ENCODE results near the gene WSB1. TPM values are rescaled to one million over a fixed set of nuclear protein-coding genes. Genes with fewer than 3 reads are reported as not detected.
"Not testable (repeated sequence)": the region's sequence is repeated elsewhere in the genome, so short reads cannot be mapped to it uniquely, and the experiment has no call there.

WSB1 gene, protein sequence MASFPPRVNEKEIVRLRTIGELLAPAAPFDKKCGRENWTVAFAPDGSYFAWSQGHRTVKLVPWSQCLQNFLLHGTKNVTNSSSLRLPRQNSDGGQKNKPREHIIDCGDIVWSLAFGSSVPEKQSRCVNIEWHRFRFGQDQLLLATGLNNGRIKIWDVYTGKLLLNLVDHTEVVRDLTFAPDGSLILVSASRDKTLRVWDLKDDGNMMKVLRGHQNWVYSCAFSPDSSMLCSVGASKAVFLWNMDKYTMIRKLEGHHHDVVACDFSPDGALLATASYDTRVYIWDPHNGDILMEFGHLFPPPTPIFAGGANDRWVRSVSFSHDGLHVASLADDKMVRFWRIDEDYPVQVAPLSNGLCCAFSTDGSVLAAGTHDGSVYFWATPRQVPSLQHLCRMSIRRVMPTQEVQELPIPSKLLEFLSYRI
- total RNA-seq = 107 TPM

DNA sequence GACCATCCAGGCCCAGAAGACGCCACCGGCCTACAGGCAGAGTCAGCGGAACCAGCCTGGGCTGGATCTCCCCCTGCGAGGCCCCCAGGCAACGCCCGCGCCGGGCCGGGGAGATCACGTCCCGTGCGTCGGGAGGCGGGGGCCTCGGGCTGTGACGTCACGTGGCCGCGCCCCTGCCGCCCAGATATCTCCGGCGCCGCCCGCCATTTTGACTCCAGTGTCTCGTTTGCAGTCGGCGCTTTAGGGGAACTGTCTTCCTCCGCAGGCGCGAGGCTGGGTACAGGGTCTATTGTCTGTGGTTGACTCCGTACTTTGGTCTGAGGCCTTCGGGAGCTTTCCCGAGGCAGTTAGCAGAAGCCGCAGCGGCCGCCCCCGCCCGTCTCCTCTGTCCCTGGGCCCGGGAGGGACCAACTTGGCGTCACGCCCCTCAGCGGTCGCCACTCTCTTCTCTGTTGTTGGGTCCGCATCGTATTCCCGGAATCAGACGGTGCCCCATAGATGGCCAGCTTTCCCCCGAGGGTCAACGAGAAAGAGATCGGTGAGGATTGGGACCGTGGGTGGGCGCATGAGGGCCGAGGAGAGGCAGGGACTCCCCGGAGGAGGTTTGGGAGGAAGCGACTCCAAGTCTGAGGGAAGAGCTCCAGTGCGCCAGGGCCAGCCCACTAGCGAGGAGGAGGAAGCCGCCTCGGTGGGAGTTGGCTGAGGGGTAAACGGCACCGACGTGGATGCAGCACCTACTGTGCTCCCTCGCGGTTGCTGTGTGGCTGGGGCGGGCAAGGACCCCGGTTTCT, at the start of gene WSB1:
Gene WSB1, plus strand, starts transcription at position 217 of the 791 bp plus-strand sequence. Its CDS starts 282 bp downstream, at position 499.
- H3K4me3 ChIP-seq (ENCODE audit: low read length in 3 of 3) = peak within 1 kb of the TSS; percentile 95 to 99 (median 98)
- H3K4me1 ChIP-seq (ENCODE audit: control insufficient read depth in 3 of 3, insufficient read depth in 3 of 3, low read length in 3 of 3) = peaks cover 12 to 31% (median 21%) of the 10 kb centered on the region in 3 donors

GRCh38 chr17:27244491-27245223, 49.3 kb upstream of the WSB1 start:
- peak overlapping the region; percentile 19 to 41 (median 27) for H3K4me3 ChIP-seq (ENCODE audit: low read length in 3 of 3)
- peaks cover 19 to 26% (median 24%) of the 10 kb centered on the region in 3 donors for H3K4me1 ChIP-seq (ENCODE audit: control insufficient read depth in 3 of 3, insufficient read depth in 3 of 3, low read length in 3 of 3)
- H3K27ac ChIP-seq (ENCODE audit: low read depth, low read length) = peak overlapping the region; percentile 71
- no peaks in the 10 kb centered on the region for H3K36me3 ChIP-seq (ENCODE audit: control insufficient read depth in 3 of 3, insufficient read depth in 3 of 3, low read length in 3 of 3)
- H3K27me3 ChIP-seq (ENCODE audit: control insufficient read depth in 3 of 3, insufficient read depth in 3 of 3, low read length in 3 of 3) = no peaks in the 10 kb centered on the region
- H3K9ac ChIP-seq (ENCODE audit: low read depth in 1 of 3, low read length in 3 of 3) = peak overlapping the region; percentile 41 to 58 (median 48)
- no peaks in the 10 kb centered on the region for H3K9me3 ChIP-seq (ENCODE audit: control insufficient read depth in 3 of 3, low read length in 3 of 3)

More for the DNA sequence above, at the start of gene WSB1:
- H3K27ac ChIP-seq (ENCODE audit: low read depth, low read length) = peak within 1 kb of the TSS; percentile 100
- H3K27me3 ChIP-seq (ENCODE audit: control insufficient read depth in 3 of 3, insufficient read depth in 3 of 3, low read length in 3 of 3) = no peaks in the 10 kb centered on the region
- H3K36me3 ChIP-seq (ENCODE audit: control insufficient read depth in 3 of 3, insufficient read depth in 3 of 3, low read length in 3 of 3) = peaks cover 0 to 2% (median 0%) of the 10 kb centered on the region in 3 donors
- H3K9ac ChIP-seq (ENCODE audit: low read depth in 1 of 3, low read length in 3 of 3) = peak within 1 kb of the TSS; percentile 98 to 100 (median 100)
- H3K9me3 ChIP-seq (ENCODE audit: control insufficient read depth in 3 of 3, low read length in 3 of 3) = no peaks in the 10 kb centered on the region

DNA sequence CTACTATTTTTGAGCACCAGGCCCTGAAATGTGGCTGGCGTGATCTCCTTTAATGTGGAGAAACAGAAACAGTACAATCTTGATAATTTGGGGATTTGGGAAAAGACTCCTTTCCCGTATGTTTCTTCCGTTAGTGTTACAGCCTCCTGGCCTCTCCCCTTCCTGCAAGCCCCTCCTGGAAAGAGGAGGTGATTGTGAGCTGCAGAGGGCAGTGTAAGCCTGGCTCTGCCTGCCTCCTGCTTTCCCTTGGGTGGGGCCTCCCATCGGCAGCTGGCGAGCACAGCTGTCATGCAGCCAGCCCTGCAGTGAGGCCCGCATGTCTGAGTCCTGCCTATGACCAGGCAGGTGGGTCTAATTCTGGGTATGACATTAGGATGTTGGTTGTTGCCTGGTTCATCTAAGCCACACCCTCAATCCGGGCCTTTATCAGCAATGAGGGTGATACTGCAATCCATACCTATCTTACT, 48.7 kb upstream of the WSB1 start:
- no peaks in the 10 kb centered on the region for H3K9me3 ChIP-seq (ENCODE audit: control insufficient read depth in 3 of 3, low read length in 3 of 3)
- H3K27ac ChIP-seq (ENCODE audit: low read depth, low read length) = peak overlapping the region; percentile 71
- no peaks in the 10 kb centered on the region for H3K36me3 ChIP-seq (ENCODE audit: control insufficient read depth in 3 of 3, insufficient read depth in 3 of 3, low read length in 3 of 3)
- H3K4me1 ChIP-seq (ENCODE audit: control insufficient read depth in 3 of 3, insufficient read depth in 3 of 3, low read length in 3 of 3) = peaks cover 19 to 26% (median 24%) of the 10 kb centered on the region in 3 donors
- H3K9ac ChIP-seq (ENCODE audit: low read depth in 1 of 3, low read length in 3 of 3) = peak overlapping the region; percentile 41 to 58 (median 48)
- H3K27me3 ChIP-seq (ENCODE audit: control insufficient read depth in 3 of 3, insufficient read depth in 3 of 3, low read length in 3 of 3) = no peaks in the 10 kb centered on the region
- H3K4me3 ChIP-seq (ENCODE audit: low read length in 3 of 3) = peak overlapping the region; percentile 25 to 29 (median 27)

GRCh38 chr17:27246537-27246936, 47.4 kb upstream of the WSB1 start:
- Histone ChIP-seq H3K9me3 (ENCODE audit: control insufficient read depth in 3 of 3, low read length in 3 of 3) (no peaks in the 10 kb centered on the region), H3K4me3 (ENCODE audit: low read length in 3 of 3) (no peak overlapping the region), H3K36me3 (ENCODE audit: control insufficient read depth in 3 of 3, insufficient read depth in 3 of 3, low read length in 3 of 3) (no peaks in the 10 kb centered on the region), H3K9ac (ENCODE audit: low read depth in 1 of 3, low read length in 3 of 3) (no peak overlapping the region), H3K4me1 (ENCODE audit: control insufficient read depth in 3 of 3, insufficient read depth in 3 of 3, low read length in 3 of 3) (peaks cover 19 to 26% (median 24%) of the 10 kb centered on the region in 3 donors), H3K27ac (ENCODE audit: low read depth, low read length) (no peak overlapping the region), H3K27me3 (ENCODE audit: control insufficient read depth in 3 of 3, insufficient read depth in 3 of 3, low read length in 3 of 3) (no peaks in the 10 kb centered on the region)

DNA sequence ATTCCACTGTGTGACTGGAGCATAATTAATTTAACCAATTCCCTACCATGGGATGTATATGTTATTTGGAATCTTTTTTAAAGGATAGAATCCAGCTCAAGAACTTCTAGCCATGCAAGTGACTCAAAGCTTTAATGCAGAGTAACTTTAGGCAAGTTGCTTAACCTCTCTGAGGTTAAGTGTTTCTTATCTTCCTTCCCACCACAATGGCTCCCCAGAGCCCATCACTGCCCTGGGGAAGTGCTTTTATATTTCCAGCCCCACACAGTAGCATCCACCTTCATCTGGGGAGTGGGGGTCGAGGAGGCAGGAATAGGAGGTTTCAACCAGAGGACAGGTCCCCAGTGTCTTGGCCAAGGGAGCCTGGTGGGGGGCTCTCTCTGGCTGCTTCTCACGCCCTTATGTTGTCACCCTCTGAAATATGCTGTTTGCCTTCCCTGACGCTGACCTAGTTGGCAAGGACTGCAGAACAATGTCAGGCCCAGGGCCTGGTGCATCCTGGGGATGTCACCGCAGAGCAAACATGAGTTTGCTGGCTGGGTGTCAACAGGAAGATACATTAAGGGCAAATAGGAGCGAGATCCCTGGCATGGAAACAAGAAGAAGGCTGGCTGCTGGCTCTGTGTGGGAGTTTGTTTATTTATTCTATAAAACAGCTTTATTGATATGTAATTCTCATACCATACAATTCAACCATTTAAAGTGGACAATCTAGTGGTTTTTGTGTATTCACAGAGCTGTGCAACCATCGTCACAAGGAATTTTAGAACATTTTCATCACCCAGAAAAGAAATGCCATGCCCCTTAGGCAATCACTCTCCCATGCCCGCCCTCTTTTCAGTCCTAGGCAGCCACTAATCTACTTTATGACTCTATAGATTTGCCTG, 46.6 kb upstream of the WSB1 start:
- Histone ChIP-seq H3K27ac (ENCODE audit: low read depth, low read length) (peak overlapping the region; percentile 1), H3K27me3 (ENCODE audit: control insufficient read depth in 3 of 3, insufficient read depth in 3 of 3, low read length in 3 of 3) (no peaks in the 10 kb centered on the region), H3K36me3 (ENCODE audit: control insufficient read depth in 3 of 3, insufficient read depth in 3 of 3, low read length in 3 of 3) (no peaks in the 10 kb centered on the region), H3K9me3 (ENCODE audit: control insufficient read depth in 3 of 3, low read length in 3 of 3) (no peaks in the 10 kb centered on the region), H3K4me1 (ENCODE audit: control insufficient read depth in 3 of 3, insufficient read depth in 3 of 3, low read length in 3 of 3) (peaks cover 19 to 26% (median 24%) of the 10 kb centered on the region in 3 donors), H3K4me3 (ENCODE audit: low read length in 3 of 3) (no peak overlapping the region), H3K9ac (ENCODE audit: low read depth in 1 of 3, low read length in 3 of 3) (peak overlapping the region in 1 of 3 donors; percentile 40)

DNA sequence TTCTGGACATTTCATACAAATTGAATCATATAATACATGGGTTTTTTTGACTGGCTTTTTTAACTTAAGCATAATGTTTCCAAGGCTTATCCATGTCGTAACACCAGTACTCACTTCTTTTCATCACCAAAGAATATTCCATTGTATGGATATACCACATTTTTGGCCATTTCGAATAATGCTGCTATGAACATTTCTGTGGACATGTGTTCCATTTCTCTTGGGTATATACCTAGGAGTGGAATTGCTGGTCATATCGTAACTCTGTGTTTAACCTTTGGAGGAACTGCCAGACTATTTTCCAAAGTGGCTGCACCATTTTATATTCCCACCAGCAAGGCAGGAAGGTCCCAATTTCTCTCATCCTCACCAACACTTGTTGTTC, 46.0 kb upstream of the WSB1 start:
- Histone ChIP-seq H3K4me1 (ENCODE audit: control insufficient read depth in 3 of 3, insufficient read depth in 3 of 3, low read length in 3 of 3) (peaks cover 19 to 26% (median 24%) of the 10 kb centered on the region in 3 donors), H3K9ac (ENCODE audit: low read depth in 1 of 3, low read length in 3 of 3) (no peak overlapping the region), H3K27me3 (ENCODE audit: control insufficient read depth in 3 of 3, insufficient read depth in 3 of 3, low read length in 3 of 3) (no peaks in the 10 kb centered on the region), H3K4me3 (ENCODE audit: low read length in 3 of 3) (no peak overlapping the region), H3K9me3 (ENCODE audit: control insufficient read depth in 3 of 3, low read length in 3 of 3) (no peaks in the 10 kb centered on the region), H3K27ac (ENCODE audit: low read depth, low read length) (peak overlapping the region; percentile 1), H3K36me3 (ENCODE audit: control insufficient read depth in 3 of 3, insufficient read depth in 3 of 3, low read length in 3 of 3) (no peaks in the 10 kb centered on the region)

DNA sequence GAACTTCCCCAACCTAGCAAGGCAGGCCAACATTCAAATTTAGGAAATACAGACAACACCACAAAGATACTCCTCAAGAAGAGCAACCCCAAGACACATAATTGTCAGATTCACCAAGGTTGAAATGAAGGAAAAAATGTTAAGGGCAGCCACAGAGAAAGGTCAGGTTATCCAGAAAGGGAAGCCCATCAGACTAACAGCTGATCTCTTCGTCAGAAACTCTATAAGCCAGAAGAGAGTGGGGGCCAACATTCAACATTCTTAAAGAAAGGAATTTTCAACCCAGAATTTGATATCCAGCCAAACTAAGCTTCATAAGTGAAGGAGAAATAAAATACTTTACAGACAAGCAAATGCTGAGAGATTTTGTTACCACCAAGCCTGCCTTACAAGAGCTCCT, 43.1 kb upstream of the WSB1 start:
- not testable (repeated sequence) for H3K27ac ChIP-seq (ENCODE audit: low read depth, low read length); H3K36me3 ChIP-seq (ENCODE audit: control insufficient read depth in 3 of 3, insufficient read depth in 3 of 3, low read length in 3 of 3); H3K9me3 ChIP-seq (ENCODE audit: control insufficient read depth in 3 of 3, low read length in 3 of 3); H3K4me3 ChIP-seq (ENCODE audit: low read length in 3 of 3); H3K27me3 ChIP-seq (ENCODE audit: control insufficient read depth in 3 of 3, insufficient read depth in 3 of 3, low read length in 3 of 3); H3K9ac ChIP-seq (ENCODE audit: low read depth in 1 of 3, low read length in 3 of 3)
- peaks cover 1 to 14% (median 8%) of the 10 kb centered on the region in 3 donors for H3K4me1 ChIP-seq (ENCODE audit: control insufficient read depth in 3 of 3, insufficient read depth in 3 of 3, low read length in 3 of 3)

DNA sequence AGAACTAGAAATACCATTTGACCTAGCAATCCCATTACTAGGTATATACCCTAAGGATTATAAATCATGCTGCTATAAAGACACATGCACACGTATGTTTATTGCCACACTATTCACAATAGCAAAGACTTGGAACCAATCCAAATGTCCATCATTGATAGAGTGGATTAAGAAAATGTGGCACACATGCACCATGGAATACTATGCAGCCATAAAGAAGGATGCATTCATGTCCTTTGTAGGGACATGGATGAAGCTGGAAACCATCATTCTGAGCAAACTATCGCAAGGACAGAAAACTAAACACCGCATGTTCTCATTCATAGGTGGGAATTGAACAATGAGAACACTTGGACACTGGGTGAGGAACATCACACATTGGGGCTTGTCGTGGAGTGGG, 39.1 kb upstream of the WSB1 start:
- H3K4me3 ChIP-seq (ENCODE audit: low read length in 3 of 3); H3K36me3 ChIP-seq (ENCODE audit: control insufficient read depth in 3 of 3, insufficient read depth in 3 of 3, low read length in 3 of 3); H3K9me3 ChIP-seq (ENCODE audit: control insufficient read depth in 3 of 3, low read length in 3 of 3); H3K27me3 ChIP-seq (ENCODE audit: control insufficient read depth in 3 of 3, insufficient read depth in 3 of 3, low read length in 3 of 3); H3K9ac ChIP-seq (ENCODE audit: low read depth in 1 of 3, low read length in 3 of 3); H3K4me1 ChIP-seq (ENCODE audit: control insufficient read depth in 3 of 3, insufficient read depth in 3 of 3, low read length in 3 of 3); H3K27ac ChIP-seq (ENCODE audit: low read depth, low read length): not testable (repeated sequence)

Data from skeletal muscle tissue (tissue), 4 donors.